PC-9 (cell line): ENCODE data around the gene CALM3. TPM values are rescaled to one million over a fixed set of nuclear protein-coding genes. Genes with fewer than 3 reads are reported as not detected.

Experiments used
- BruUV-seq: library from RNA; stranded (reverse); fragments of 400-500 nt; replicated peaks from 2 replicates; lab custom pipeline; 2021; lab: Mats Ljungman, UMichigan
- CTCF ChIA-PET: fragments of 300-600 bp; sonication (Branson Sonifier 250); formaldehyde crosslinking; loops from one replicate; lab custom pipeline; 2022; ENCODE audit warnings: antibody characterized with exemption; lab: Charles Lee
- POLR2A ChIA-PET: fragments of 300-600 bp; sonication (Branson Sonifier 250); formaldehyde crosslinking; loops from one replicate; lab custom pipeline; 2022; ENCODE audit warnings: antibody characterized with exemption; ENCODE audit not compliant: unreplicated experiment; lab: Charles Lee
- DNase-seq, 2 experiments: peaks; one replicate each; pipeline versions ENCODE4 v3.0.0 to v3.0.0-alpha.2; 2015 to 2022; ENCODE audit warnings: mixed read lengths in 1 of 2
- H2AFZ ChIP-seq: fragments of 200-600 bp; sonication (generic); 2 replicates; pipeline ENCODE4 v1.8.1; 2017; ENCODE audit warnings: antibody characterized with exemption
- H3F3A ChIP-seq: fragments of 200-600 bp; sonication (generic); 2 replicates; pipeline ENCODE4 v1.8.1; 2017; ENCODE audit warnings: antibody characterized with exemption, mild to moderate bottlenecking, low read depth; ENCODE audit not compliant: insufficient read depth
- H3K27ac ChIP-seq: fragments of 200-600 bp; sonication (generic); 2 replicates; pipeline ENCODE4 v1.6.1; 2016; ENCODE audit warnings: mixed run types
- H3K27me3 ChIP-seq: fragments of 200-600 bp; sonication (generic); 2 replicates; pipeline ENCODE4 v1.6.1; 2016; ENCODE audit warnings: low read depth, mixed run types; ENCODE audit not compliant: insufficient read depth
- H3K36me3 ChIP-seq: fragments of 200-600 bp; sonication (generic); 2 replicates; pipeline ENCODE4 v1.6.1; 2016; ENCODE audit warnings: low read depth, mixed run types
- H3K4me1 ChIP-seq: fragments of 200-600 bp; sonication (generic); replicated peaks from 2 replicates; pipeline ENCODE4 v1.6.1; 2016; ENCODE audit warnings: mixed run types; ENCODE audit not compliant: insufficient read depth
- H3K4me2 ChIP-seq: fragments of 200-600 bp; sonication (generic); 2 replicates; pipeline ENCODE4 v1.6.1; 2017; ENCODE audit warnings: mixed run types
- H3K4me3 ChIP-seq: fragments of 200-600 bp; sonication (generic); 2 replicates; pipeline ENCODE4 v1.6.1; 2016; ENCODE audit warnings: mixed run types
- H3K79me2 ChIP-seq: fragments of 200-600 bp; sonication (generic); 2 replicates; pipeline ENCODE4 v1.6.1; 2017; ENCODE audit warnings: low read depth, mixed run types
- H3K9me2 ChIP-seq: fragments of 200-600 bp; sonication (generic); 2 replicates; pipeline ENCODE4 v1.8.1; 2017; ENCODE audit warnings: mild to moderate bottlenecking; ENCODE audit not compliant: insufficient read depth
- H3K9me3 ChIP-seq: fragments of 200-600 bp; sonication (generic); 2 replicates; pipeline ENCODE4 v1.8.1; 2016; ENCODE audit warnings: low read depth; ENCODE audit not compliant: insufficient read depth
- H4K20me1 ChIP-seq: fragments of 200-600 bp; sonication (generic); 2 replicates; pipeline ENCODE4 v1.8.1; 2017; ENCODE audit not compliant: insufficient read depth
- EZH2 ChIP-seq: fragments of 200-600 bp; sonication (generic); IDR thresholded peaks from 2 replicates; pipeline ENCODE4 v1.8.0; 2017; ENCODE audit warnings: antibody characterized with exemption, low read depth
- intact Hi-C: fragments of 100-400 bp; cut with micrococcal nuclease; formaldehyde crosslinking; loops from one replicate; pipeline ENCODE4 v1.10.0; 2022; ENCODE audit not compliant: unreplicated experiment
- total RNA-seq: library from RNA; stranded (reverse); gene quantifications from 2 replicates; pipeline ENCODE4 v1.2.3, GENCODE V29; 2021
- TF ChIP-seq, protein P1 (sequence below): fragments of 200-600 bp; sonication (generic); conservative IDR thresholded peaks from 2 replicates; pipeline ENCODE4 v1.6.1; 2017; ENCODE audit warnings: mixed run types, antibody characterized with exemption, mild to moderate bottlenecking, moderate library complexity

CALM3 gene
- total RNA-seq, 1 experiment from 2014 or later = 239 TPM

GRCh38 chr19:46580247-46580646 lies 20.9 kb upstream of the CALM3 start:
- peaks cover 7% of the 10 kb centered on the region; the same call in 1 of the 2 replicates for H3F3A ChIP-seq
- CTCF ChIA-PET = no interaction called here

GRCh38 chr19:46585539-46585938 lies 15.6 kb upstream of the CALM3 start:
- POLR2A ChIA-PET = no interaction called here
- DNase-seq = no peak
- intact Hi-C loops = no loop called here
- Histone ChIP-seq H3K4me1 (no peaks in the 10 kb centered on the region), H3K27me3 (no peaks in the 10 kb centered on the region), H2AFZ (no peak overlapping the region), H3K4me3 (no peak overlapping the region), H3K79me2 (no peaks in the 10 kb centered on the region), H3K4me2 (no peak overlapping the region), H3K9me2 (no peaks in the 10 kb centered on the region), H3K36me3 (no peaks in the 10 kb centered on the region), H4K20me1 (no peaks in the 10 kb centered on the region), H3K9me3 (no peaks in the 10 kb centered on the region), H3K27ac (no peak overlapping the region), H3F3A (no peaks in the 10 kb centered on the region)
- no TSS peak for BruUV-seq
- CTCF ChIA-PET = interaction anchor here (0.6 kb wide), 2 partner anchors 16 to 455 kb away, joined by 6 to 10 read pairs; no protein-coding TSS in a partner anchor
- TF ChIP-seq EZH2 = no peak
- TF ChIP-seq, protein P1, sequence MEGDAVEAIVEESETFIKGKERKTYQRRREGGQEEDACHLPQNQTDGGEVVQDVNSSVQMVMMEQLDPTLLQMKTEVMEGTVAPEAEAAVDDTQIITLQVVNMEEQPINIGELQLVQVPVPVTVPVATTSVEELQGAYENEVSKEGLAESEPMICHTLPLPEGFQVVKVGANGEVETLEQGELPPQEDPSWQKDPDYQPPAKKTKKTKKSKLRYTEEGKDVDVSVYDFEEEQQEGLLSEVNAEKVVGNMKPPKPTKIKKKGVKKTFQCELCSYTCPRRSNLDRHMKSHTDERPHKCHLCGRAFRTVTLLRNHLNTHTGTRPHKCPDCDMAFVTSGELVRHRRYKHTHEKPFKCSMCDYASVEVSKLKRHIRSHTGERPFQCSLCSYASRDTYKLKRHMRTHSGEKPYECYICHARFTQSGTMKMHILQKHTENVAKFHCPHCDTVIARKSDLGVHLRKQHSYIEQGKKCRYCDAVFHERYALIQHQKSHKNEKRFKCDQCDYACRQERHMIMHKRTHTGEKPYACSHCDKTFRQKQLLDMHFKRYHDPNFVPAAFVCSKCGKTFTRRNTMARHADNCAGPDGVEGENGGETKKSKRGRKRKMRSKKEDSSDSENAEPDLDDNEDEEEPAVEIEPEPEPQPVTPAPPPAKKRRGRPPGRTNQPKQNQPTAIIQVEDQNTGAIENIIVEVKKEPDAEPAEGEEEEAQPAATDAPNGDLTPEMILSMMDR = no peak

More at GRCh38 chr19:46580247-46580646, 20.9 kb upstream of the CALM3 start:
- no peaks in the 10 kb centered on the region for H3K9me3 ChIP-seq
- intact Hi-C loops = no loop called here
- TF ChIP-seq, protein P1 = no peak
- TF ChIP-seq EZH2 = no peak
- no peak overlapping the region for H3K4me3 ChIP-seq
- H3K27me3 ChIP-seq = no peaks in the 10 kb centered on the region
- no peaks in the 10 kb centered on the region for H3K36me3 ChIP-seq
- no peak overlapping the region for H3K4me2 ChIP-seq
- no peak overlapping the region for H2AFZ ChIP-seq
- no peak overlapping the region for H3K27ac ChIP-seq
- H3K9me2 ChIP-seq = no peaks in the 10 kb centered on the region
- H4K20me1 ChIP-seq = no peaks in the 10 kb centered on the region
- no TSS peak for BruUV-seq
- DNase-seq = no peak
- no peaks in the 10 kb centered on the region for H3K4me1 ChIP-seq
- H3K79me2 ChIP-seq = no peaks in the 10 kb centered on the region
- POLR2A ChIA-PET = no interaction called here

DNA sequence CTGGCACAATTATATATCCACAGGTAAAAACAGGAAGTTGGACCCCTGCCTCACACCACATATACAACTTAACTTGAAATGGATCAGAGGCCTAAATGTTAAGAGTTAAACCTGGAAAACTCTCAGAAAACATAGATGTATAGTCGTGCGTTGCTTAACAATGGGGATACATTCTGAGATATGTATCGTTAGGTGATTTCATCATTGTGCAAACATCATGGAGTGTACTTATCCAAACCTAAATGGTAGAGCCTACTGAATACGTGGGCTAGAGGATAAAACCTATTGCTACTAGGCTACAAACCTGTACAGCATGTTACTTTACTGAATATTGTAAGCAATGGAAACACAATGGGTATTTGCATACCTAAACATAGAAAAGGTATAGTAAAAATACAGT lies 14.8 kb upstream of the CALM3 start:
- no peaks in the 10 kb centered on the region for H3K79me2 ChIP-seq
- BruUV-seq = no TSS peak
- POLR2A ChIA-PET = no interaction called here
- TF ChIP-seq, protein P1 = no peak
- no peak for TF ChIP-seq EZH2
- H3K27ac ChIP-seq = no peak overlapping the region
- no peak overlapping the region for H3K4me3 ChIP-seq
- CTCF ChIA-PET = interaction anchor here (0.6 kb wide), 1 partner anchor 455 kb away, joined by 6 read pairs; no protein-coding TSS in a partner anchor
- H3K9me3 ChIP-seq = no peaks in the 10 kb centered on the region
- H3F3A ChIP-seq = no peaks in the 10 kb centered on the region
- no peaks in the 10 kb centered on the region for H4K20me1 ChIP-seq
- no peak for DNase-seq
- H3K4me1 ChIP-seq = no peaks in the 10 kb centered on the region
- H3K4me2 ChIP-seq = no peak overlapping the region
- no peak overlapping the region for H2AFZ ChIP-seq
- intact Hi-C loops = no loop called here
- H3K27me3 ChIP-seq = no peaks in the 10 kb centered on the region
- no peaks in the 10 kb centered on the region for H3K9me2 ChIP-seq
- no peaks in the 10 kb centered on the region for H3K36me3 ChIP-seq
